H54 (cell line): ENCODE data around the gene SMPX.

Experiments
- DNase-seq: peaks from one replicate; pipeline ENCODE4 v3.0.0; 2011; ENCODE audit warnings: low spot score, mixed read lengths; ENCODE audit not compliant: insufficient read length
- FAIRE-seq: peaks from 3 replicates; lab custom pipeline; 2011; peaks lifted over from hg19 to GRCh38; lab: Jason Lieb, UNC
- POLR2A ChIP-seq: IDR thresholded peaks from 2 replicates; pipeline ENCODE4 v1.6.1; 2011; ENCODE audit warnings: low read depth, mild to moderate bottlenecking, low read length

The SMPX gene

GRCh38 chrX:21674430-21675186, 83.3 kb downstream of the SMPX start:
- TF ChIP-seq POLR2A: no peak
- no peak for FAIRE-seq
- no peak for DNase-seq

DNA sequence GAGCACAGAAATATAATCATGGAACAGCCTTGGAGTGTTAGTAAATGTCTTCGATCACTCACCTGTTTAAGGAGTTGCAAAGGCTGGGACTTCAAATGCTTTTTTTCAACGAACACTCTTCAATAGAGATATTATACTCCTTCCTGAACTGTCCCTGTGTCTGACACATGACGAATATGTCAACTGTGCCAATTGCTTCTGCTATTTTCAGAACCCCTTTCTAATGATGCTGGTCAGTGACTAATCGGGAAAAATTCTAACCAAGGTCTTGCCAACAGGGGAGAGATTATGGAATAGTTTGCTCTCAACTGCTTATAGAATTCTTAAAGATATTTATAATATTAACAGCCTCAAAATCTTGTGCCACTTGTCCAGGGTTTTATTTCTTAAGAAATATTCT, 91.2 kb downstream of the SMPX start:
- no peak for DNase-seq
- TF ChIP-seq POLR2A: no peak
- no peak for FAIRE-seq

GRCh38 chrX:21666252-21666651, 91.7 kb downstream of the SMPX start:
- FAIRE-seq: no peak

GRCh38 chrX:21662761-21663160, 95.2 kb downstream of the SMPX start:
- no peak for TF ChIP-seq POLR2A
- FAIRE-seq (no peak), DNase-seq (no peak)

More at GRCh38 chrX:21666252-21666651, 91.7 kb downstream of the SMPX start:
- no peak for DNase-seq
- no peak for TF ChIP-seq POLR2A

DNA sequence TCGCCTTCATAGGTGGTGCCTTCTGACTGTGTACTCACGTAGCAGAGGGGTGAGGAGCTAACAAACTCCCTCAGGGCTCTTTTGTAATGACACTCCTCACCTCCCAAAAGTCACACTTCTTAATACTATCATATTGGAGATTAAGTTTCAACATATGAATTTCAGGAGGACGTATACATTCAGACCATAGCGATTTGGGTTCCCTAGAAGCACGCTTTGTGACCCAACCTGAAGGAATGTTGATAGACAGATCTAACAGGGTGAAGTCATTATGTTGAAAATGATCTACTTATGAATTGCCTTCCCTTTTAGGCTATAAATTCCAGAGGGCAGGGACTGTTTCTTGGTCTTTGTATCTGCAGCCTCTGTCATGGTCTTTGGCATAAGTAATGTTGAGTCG, 96.6 kb downstream of the SMPX start:
- DNase-seq (no peak), FAIRE-seq (no peak)
- no peak for TF ChIP-seq POLR2A

DNA sequence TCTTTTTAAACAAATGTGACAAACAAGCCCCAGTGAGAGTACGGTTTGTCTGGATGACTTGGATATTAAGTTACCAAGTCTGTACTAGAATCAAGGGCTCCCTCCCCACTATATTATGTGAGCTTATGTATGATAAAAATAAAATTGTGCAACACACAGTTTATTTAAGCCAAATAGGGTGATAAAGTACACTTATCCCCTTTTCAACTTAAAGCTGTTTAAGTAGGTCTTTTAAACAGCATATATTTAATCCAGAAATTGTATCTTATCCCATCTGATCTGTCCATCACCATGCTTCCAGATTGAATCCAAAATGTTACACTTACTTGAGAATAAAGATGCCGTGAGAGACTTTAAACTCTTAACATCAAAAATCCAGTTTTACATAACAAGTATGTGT, 97.8 kb downstream of the SMPX start:
- FAIRE-seq (no peak), DNase-seq (no peak)
- no peak for TF ChIP-seq POLR2A

DNA sequence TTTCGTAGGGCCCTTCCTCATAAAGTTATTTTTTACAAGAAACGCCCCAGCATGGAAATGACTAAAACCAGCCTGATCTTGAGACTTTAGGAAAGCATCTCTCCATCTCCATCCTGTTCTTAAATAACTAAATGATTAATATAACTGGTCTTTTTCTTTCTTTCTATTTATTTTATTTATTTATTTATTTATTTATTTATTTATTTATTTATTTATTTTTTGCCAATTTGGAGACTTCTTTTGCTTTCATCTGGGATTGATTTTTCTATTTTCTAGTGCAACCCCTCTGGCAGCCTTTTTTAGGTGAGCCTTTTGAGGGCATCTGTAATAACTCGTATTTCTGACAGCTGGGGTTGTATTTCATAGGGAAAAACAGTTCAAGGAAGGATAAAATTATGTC, 98.6 kb downstream of the SMPX start:
- TF ChIP-seq POLR2A: no peak
- DNase-seq: no peak
- FAIRE-seq: no peak

DNA sequence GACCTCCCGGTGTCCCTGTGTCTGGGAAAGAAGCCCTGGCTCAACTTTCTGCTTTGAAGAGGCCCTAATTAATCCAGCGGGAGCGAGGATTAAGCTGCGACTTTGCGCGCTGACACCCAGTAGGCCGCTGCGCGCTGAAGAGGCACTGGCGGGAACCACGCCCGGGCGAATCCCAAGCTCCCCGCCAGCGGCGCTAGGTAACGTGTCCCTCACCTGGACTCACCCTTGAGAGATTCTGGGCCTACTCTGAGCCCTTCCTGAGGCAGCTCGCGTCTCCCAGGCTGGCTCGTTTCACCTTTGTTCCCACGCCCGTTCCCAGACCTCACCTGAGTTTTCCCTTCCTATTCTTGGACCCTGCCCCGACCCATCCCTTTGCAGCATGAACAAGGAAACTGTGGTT, 99.2 kb downstream of the SMPX start:
- FAIRE-seq (no peak), DNase-seq (no peak)
- TF ChIP-seq POLR2A: no peak

DNA sequence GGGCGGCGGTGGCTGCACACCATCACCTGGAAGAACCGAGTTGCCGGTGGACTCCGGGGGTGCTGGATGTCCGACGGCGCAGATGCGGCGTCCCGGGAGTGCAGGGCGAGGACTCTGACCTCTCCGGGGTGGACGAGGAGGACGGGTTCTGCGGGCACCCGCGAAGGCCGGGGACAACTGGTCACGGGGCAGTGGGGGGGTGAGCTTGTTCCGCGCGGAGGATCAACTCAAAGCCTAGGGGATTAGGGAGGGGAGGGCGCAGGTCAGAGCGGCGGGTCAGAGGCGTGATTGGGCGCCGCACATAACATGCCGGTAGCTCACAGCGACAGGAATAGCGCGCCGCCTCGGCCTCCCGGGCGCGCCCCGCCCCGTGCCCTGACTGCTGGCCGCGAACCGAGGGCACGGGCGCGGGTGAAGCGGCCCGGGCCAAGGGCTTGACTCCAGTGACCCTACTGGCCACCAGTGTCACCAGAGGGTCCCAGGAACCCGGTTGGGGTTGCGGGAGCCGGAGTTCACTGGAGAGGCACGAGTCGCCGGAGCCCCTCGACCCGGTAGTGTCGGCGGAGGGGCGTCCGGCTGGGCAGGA, 99.7 kb downstream of the SMPX start, which contains the start of gene KLHL34:
TSS of gene KLHL34 (minus strand) at position 179 of the 586 bp plus-strand sequence. CDS start 542 bp downstream, outside the sequence.
- FAIRE-seq (no peak), DNase-seq (no peak)
- no peak for TF ChIP-seq POLR2A

- DNase-seq: no peak
- no peak for TF ChIP-seq POLR2A
These were observed 100.4 kb downstream of the SMPX start for GRCh38 chrX:21657318-21658151.

GRCh38 chrX:21656587-21657317, 101.2 kb downstream of the SMPX start:
- FAIRE-seq (no peak), DNase-seq (no peak)
- TF ChIP-seq POLR2A: no peak

More at GRCh38 chrX:21657318-21658151, 100.4 kb downstream of the SMPX start:
- no peak for FAIRE-seq
